HK-2 (cell line): ENCODE results near the gene MAML2.

Experiments used
- DNase-seq: peaks from one replicate; pipeline ENCODE4 v3.0.0-alpha.2; 2018; ENCODE audit not compliant: unreplicated experiment

Gene MAML2

DNA sequence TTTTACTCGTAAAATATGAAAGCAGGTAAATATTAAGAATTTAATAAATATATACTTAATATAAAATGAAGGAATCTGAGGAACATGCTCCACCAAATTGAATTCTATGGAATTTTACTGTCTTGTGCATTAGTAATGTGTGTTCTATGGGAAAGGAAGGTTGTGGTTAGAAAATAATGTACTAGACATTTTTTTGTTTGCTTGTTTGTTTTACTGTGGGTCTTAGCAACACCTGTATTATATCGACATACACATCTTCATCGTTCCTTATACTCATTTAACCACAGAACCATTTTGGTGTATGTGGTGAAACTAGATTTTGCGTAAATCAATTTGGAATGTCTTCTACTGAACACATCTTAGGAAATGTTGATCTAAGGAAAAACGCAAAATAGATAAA, 304.9 kb downstream of the MAML2 start:
- no peak for DNase-seq

DNA sequence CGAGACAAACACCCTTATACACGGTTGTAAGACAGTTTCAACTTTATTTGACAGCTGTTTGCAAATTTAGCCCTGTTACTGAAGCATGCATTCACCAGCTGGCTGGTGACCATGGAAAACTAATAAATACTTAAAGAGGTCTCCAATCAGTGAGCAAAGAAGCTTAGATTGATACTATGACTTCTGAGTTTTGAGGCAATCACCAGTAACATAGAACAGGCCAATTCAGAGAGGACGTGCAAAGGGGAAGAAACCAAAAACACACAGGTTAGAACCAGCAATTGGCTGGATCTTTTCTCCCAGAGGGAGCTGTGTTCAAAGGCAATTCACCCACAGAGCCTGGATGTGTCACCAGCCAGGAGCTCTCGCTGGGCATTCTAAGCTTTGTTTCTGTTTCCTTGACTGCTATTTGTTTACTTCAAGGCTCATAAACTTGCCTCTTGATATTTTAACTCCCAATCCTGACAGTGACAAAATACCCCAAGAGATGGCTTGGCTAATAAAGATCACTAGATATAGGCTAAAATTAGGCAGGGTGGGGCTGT, 305.5 kb downstream of the MAML2 start:
- DNase-seq: no peak

DNA sequence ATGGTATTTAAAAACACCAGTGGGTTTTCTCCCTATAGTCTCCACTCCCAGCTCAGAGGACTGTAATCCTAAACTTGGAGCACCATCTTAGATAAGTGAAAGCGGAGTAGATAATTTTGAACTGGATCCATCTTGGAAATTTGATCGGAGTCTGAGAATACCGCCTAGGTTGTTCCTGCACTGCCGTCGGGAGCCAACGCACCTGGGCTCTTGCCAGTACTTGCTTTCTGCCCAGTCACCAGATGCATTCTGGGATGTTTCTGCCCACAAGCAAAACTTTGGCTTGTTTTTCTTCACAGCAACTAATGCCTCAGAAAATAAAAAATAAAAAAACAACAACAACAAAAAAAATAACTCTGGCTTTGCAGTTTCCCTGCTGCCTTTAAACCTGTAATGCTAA, 306.1 kb downstream of the MAML2 start:
- DNase-seq: no peak

DNA sequence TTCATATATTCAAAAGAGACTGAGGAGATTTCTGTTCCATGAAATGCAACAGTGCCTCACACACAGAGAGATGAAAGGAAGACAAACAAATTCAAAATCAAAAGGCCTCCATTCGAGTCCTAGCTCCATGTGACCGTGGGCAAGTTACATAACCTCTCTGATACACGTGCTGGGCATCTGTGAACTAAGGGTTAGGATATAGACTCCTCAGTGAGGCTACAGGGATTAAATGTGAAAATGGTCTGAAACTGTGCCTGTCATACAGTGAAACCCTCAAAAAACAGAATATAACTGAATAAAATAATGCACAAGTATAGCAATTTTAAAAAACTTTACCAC, 307.3 kb downstream of the MAML2 start:
- no peak for DNase-seq

DNA sequence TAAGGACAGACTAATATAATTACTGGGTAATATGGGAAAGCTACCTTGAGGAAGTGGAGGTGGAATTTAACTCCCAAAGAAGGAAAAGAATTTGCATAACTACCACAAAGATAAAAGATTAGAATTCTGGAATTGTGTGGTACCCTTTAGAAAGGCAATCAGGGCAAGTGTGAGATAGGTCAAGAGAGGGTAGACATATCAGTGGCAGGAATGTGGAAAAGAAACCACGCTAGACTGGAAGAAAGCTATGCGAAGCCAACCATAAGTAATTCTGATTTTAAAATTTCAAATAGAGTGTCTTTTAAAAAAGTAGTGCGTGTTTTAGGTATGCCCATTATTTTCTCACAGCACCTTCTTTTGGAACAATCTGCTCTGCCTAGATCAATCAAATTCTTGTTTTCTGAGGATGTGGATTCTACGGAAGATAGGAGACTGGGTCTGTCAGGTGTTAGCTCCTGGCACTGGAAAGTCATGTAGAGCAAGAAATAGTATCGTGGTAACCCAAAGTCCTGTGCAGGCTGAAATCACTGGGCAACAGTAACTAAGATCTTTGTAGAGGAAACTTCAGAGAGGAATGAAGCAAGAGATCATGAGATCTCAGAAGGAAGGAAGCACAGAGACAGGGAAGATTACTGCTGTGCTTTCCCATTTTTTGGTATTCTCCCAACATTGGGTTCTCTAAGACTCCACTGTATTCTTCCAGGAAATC, 307.8 kb downstream of the MAML2 start:
- DNase-seq: no peak

DNA sequence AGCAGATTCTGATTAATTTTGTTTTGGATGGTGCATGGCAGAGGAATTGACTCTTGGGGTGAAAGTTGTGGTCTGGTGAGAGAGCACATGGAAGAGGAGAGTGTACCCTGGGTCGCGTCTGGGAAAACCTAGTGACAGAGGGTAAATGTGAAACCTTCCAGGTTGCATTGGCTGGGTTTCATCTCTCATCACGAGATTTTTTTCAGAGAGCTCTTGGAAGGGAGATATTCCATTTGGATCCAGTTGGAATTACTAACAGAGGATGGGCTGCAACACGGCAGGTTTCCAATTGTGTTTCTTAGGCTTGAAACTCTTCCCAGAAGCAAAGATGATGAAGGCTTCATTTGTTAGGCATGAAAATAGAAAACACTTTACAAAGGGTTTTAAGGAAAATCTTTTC, 309.4 kb downstream of the MAML2 start:
- no peak for DNase-seq

DNA sequence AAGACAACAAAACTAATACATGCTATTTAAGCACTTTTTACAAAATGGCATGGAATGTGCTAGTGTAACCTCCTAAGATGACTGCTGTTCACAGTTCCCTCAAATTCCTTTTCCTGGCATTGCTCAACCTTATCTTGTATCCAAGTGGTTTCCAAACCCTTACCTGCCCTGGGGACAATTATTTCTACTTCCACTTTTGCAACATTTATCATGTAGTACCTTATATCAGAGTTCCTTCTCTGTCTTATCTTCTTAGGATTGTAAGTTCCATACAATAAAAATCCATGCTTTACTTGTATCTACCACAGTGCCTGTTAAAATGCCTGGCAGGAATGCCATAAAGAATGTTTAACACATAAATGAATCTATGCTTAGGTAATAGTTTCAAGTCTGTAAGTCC, 309.9 kb downstream of the MAML2 start:
- no peak for DNase-seq

DNA sequence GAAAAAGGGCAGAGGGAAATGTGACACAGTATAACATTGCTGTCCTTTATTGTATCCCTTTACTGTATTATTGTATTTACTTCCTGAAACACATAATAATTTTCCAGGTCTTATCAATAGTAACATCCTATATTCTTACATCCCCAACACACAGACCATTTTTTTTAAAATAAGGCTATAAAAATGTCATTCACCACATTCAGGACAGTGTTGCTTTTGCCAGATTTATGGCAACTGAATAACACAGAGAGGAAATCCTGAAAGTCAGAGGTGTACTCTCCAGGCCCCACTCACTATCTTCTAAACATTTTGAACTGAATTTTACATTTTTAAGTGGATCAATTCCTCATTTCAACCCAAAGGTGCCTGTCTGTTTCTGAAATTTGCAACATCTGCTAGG, 314.2 kb downstream of the MAML2 start:
- no peak for DNase-seq

DNA sequence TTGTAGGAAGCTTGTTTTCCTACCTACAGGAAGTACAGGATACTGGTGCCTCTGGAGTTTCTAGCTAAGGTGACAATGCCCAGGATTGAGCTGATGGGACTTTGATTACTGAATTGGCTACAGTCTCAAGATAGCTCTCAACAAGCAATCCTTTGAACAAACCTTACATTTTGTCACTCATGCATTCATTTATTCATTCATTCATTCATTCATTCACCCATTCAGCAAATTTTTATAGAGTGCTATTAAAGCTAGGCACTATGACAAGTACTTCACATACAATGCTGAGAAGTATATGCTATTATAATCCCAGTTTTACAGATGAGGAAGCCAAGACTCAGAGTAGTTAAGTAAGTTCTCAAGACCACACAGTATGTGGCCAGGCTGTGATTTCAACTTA, 316.0 kb downstream of the MAML2 start:
- no peak for DNase-seq

DNA sequence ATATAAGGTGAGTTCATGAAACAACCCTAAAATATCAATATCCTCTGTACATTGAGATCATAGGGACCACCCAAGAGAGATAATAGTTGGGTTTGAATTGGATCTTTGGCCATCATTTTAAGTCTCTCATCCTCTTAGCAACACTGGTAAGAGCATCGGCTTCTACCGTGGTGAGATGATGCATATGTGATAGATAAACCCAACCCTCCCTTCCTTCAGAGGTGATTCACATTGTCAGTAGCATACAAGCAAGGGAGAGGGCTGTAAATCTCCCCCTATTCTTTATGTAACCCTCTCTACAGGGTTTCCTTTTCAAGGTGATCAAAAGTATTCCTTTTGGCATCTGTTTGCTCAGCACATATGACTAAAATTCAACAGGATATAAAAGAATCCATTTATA, 316.7 kb downstream of the MAML2 start:
- no peak for DNase-seq

DNA sequence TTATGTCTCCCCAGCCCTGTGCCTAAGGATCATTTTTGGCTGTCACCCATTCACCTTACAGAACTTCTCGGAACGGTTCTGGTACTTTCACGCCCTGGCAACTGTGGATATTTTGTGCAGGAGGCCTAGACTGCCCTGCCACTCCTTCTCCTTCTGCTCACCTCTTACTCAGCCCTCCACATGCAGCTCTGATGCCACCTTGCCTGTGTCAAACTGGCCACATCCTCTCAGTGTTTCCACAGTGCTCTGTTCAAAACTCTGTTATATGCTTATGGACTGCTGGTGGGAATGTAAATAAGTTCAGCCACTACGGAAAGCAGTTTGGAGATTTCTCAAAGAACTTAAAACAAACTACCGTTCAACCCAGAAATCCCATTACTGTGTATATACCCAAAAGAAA, 318.3 kb downstream of the MAML2 start:
- no peak for DNase-seq

DNA sequence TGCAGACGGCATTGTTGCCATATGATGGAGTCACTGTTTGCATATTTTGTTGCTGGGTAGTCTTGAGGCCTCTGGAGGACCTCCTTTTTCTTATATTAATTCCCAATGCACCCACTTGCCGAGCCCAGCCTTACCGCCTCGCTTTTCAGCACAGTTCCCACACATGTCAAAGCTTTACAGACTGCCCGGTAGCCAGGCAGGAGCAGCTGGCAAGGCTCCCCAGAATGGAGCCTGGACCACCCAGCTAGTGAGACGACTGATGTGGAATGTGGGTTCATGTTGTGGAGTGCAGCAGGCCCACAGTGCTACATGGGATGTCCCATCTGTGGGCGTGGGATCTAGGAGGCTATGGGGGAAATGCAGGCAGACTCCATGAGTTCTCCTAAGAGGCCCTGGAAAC, 319.7 kb downstream of the MAML2 start:
- DNase-seq: no peak

DNA sequence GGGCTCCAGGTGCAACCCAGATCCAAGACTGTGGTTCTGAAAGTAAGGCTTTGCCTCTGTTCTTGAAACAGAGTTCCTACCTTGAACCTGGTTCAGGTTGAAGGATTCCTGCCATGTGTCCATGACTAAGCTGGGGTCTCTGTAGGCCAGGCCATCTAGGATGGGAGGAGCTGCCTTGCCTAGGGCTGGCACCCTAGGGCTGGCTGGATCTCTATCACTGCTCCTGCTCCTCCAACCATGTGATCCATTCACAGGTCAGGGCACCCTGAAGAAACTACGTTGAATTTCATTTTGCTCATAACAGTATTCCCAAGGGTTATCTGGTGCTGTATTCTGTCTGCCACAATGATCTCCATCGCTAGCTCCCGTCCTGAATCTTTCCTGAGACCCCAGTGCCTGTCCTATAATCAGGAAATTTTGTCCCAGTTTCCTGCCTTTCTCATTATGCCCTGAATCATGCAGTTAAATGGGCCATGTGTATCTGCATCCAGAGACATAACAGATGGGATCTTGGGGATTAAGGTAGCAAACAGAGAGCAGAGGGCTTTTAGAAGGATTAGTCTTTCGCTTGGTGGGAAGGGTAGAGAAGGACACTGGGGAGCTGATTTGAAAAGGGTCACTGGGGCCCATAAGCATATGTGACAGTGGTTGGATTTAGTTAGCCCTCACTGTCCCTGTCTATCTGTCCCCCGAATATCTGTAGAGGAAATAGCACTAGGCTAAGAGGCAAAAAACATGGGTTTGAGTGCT, 320.9 kb downstream of the MAML2 start:
- DNase-seq: no peak

DNA sequence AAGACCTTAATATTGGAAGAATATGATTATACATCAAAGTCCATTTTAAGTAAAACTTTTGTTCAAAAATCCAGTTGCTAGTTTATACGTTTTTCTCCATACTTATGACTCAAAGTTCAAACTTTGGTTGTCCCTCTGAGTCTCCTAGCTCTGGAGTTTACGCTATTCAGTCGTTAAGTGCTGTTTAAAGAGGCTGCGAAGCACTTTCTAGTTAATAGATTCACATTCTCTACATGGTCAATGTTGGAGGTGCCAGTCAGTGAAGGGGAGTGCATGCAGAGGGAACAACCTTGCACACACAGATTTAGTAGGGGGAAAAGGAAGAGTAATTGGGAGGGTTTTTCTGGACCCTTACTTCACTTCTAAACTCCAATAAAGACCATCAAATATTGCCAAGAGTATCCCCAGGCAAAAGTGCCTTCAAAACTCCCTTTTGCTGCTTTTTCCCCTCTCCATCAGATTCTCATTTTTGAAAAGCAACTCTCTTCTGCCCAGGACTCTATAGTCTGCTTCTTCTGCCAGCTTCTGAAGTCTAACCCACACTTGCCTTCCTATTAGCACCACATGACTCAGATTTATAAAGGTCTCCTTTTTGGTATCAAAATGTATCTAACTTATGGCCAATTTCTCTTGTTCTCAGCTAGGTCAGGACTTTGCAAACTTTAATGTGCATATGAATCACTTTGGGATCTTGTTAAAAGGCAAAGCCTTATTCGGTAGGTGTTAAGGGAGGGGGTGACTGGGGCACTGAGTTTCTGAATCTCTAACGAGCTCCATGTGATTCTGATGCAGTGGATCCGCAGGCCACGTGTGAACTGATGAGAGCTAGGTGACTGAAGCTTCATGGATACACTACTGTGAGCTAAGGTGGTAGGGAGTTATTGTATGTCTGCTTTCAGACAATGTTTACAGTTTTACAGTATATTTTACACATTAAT, 322.9 kb downstream of the MAML2 start:
- no peak for DNase-seq

DNA sequence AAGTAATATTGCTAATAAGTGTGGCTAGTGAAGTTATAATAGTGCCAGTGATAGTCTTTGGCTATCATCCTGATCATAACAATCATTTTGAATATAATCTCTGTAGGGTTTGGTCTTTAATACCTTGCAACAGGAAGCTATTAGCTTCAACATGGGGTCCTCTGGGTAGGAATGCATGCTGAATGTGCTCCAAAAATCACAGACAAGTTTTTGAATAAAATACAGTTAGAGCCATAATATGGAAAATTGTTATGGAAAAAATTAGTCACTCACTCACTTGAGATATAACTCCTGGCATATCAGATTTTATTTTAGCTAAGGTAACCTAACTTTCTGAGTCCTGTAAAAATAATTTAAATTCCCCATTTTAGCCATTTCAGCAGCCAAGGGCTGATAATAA, 323.7 kb downstream of the MAML2 start:
- DNase-seq: no peak

DNA sequence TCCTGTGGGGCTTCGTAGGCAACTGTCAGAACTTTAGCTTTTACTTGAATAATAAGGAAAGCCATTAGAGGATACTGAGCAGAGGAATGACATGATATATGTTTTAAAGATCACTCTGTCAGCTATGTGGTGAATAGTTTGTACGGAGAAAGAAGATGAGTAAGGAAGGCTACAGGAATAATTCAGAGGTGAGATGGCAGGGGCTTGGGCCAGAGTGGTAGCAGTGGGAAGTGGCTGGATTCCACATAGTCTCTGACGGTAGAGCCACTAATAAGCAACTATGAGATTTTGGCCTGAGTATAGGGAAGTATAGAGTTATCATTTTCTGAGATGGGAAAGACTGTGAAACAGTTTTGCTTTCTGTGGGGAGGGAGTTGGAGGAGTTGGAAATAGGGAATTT, 325.1 kb downstream of the MAML2 start:
- no peak for DNase-seq

DNA sequence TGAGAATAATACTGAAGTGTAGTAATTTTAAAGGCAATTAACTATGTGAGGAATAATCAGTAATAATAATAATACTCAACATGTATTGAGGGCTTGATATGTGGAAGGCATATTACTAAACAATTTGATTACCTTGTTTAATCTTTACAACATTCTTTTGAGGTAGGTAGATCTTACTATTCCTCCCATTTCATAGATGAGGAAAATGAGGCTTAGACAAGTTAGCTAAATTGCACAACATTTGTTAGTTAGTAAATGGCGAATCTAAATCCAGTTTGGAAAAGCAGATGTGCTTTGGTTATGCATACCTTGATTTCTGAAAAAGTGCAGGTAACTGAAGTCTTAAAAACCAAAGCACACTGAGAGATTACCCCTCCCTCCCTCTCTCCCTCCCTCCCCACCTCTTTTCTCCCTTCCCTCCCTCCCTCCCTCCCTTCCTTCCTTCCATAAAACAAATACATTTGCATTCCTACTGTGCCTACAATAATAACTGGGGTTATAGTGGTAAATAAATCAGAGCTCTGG, 326.0 kb downstream of the MAML2 start:
- no peak for DNase-seq

DNA sequence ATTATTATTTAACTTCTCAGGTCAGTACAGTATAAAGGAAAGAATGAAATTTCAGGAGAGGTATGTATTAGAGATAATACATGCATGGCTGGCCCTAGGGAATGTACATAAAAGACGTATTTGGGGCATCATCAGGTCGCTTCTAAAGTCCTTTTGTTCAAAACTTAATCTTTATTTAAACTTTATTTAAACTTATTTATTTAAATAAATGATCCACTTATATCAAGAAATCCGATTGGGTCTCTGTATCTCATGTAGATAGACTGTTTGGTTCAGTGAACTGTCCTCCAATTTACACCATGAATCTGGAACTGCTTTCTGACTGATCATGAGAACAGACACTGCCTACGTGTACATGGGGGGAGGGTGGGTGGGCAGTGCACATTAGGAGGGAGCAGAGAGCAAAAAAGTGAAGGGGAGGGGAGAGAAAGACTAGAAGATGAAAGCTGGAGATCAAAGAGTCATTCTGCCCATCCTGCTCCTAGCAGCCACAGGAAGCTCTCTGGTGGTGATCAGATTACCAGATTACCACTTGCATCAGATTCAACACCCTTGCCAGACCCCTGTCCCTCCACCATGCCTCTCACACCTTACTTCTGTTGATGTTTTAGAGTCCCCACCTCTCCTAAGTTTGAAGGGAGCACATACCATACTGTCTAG, 327.0 kb downstream of the MAML2 start:
- DNase-seq: no peak

DNA sequence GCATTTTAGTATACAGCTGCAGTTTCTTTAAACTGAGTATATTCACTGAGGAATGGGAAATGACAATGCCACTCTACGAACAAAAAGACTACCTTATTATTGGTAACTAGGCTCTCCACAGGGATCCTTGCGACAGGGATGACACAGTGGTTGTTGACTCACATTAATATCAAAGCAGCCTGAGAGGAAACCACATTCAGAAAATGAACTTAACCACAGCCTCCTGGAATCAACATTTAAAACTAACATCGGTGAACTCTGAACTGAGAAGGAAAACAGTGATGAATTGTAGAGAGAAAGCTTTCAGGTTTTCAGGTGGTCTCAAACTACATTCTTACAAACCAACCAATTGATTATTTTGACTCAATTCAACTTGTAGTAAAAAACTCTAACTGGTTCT, 328.8 kb downstream of the MAML2 start:
- no peak for DNase-seq

DNA sequence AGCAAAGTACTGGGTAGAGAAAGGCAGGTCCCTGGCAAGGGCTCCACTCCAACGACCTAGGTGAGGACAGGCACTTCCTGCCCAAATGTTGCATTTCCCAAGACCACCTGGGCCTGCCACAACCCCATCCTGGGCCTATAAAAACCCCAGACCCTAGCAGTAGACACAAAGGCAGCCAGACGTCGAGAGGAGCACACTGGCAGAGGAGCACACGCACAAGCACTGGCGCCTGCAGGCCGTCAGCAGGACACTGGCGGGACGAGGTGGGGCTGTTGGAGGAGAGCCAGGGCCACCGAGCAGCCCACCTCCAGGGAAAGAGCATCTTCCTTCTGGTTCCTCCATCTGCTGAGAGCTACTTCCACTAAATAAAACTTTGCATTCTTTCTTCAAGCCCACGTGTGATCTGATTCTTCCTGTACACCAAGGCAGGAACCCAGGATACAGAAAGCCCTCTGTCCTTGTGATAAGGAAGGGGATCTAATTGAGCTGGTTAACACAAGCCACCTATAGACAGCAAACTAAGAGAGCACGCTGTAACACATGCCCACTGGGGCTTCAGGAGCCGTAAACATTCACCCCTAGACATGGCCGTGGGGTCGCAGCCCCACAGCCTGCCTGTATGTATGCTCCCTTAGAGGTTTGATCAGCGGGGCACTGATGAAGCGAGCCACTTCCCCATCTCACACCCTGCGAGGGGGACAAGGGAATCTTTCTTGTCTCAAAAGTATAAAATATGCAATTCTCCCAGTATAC, 329.4 kb downstream of the MAML2 start:
- no peak for DNase-seq
